HepG2 (cell line): ENCODE results near the gene HSPA1L. TPM values are rescaled to one million over a fixed set of nuclear protein-coding genes. Genes with fewer than 3 reads are reported as not detected.

Experiments used
- AGO2 ChIP-seq: fragments of 200-400 bp; formaldehyde crosslinking; optimal IDR thresholded peaks from 2 replicates; pipeline ENCODE3; 2017; ENCODE audit warnings: mild to moderate bottlenecking, low read depth, low read length, moderate library complexity
- AKAP8 ChIP-seq: sonication (generic); formaldehyde crosslinking; IDR thresholded peaks from 2 replicates; pipeline ENCODE4 v1.5.1; 2020; ENCODE audit warnings: mild to moderate bottlenecking, missing genetic modification reagents
- CCAR2 ChIP-seq: fragments of 200-400 bp; formaldehyde crosslinking; optimal IDR thresholded peaks from 2 replicates; pipeline ENCODE3; 2018; ENCODE audit warnings: low read depth, mild to moderate bottlenecking, low read length, moderate library complexity
- CEBPG ChIP-seq: IDR thresholded peaks from 2 replicates; pipeline ENCODE4 v1.6.1; 2016
- ELF3 ChIP-seq: IDR thresholded peaks from 2 replicates; pipeline ENCODE4 v1.6.1; 2016; ENCODE audit warnings: missing genetic modification reagents, missing compliant biosample characterization
- ETV5 ChIP-seq: IDR thresholded peaks from 2 replicates; pipeline ENCODE4 v1.6.1; 2018; ENCODE audit warnings: missing biosample characterization, missing genetic modification reagents, inconsistent platforms, borderline replicate concordance
- ETV6 ChIP-seq: sonication (generic); formaldehyde crosslinking; conservative IDR thresholded peaks from 2 replicates; pipeline ENCODE4 v1.4.0; 2020; ENCODE audit warnings: missing genetic modification reagents
- GMEB2 ChIP-seq: IDR thresholded peaks from 2 replicates; pipeline ENCODE4 v1.6.1; 2016; ENCODE audit warnings: missing biosample characterization, missing genetic modification reagents, low read depth
- HDAC1 ChIP-seq: sonication (generic); formaldehyde crosslinking; IDR thresholded peaks from 2 replicates; pipeline ENCODE4 v1.5.1; 2020; ENCODE audit warnings: mild to moderate bottlenecking, missing genetic modification reagents
- IKZF5 ChIP-seq: IDR thresholded peaks from 2 replicates; pipeline ENCODE4 v1.6.1; 2018; ENCODE audit warnings: missing genetic modification reagents, mild to moderate bottlenecking, missing compliant biosample characterization
- IRF9 ChIP-seq: sonication (generic); formaldehyde crosslinking; IDR thresholded peaks from 2 replicates; pipeline ENCODE4 v1.8.0; 2022; ENCODE audit warnings: missing genetic modification reagents, mild to moderate bottlenecking, borderline replicate concordance
- LCORL ChIP-seq, 2 experiments: fragments of 450-650 bp in 1 of 2; sonication (generic) in 1 of 2; formaldehyde crosslinking in 1 of 2; IDR thresholded peaks; 2 replicates each; pipeline versions ENCODE4 v1.5.0 to v1.6.1; 2017 to 2020; ENCODE audit warnings: antibody characterized with exemption in 1 of 2, missing genetic modification reagents in 1 of 2
- POLR2AphosphoS5 ChIP-seq: IDR thresholded peaks from 2 replicates; pipeline ENCODE4 v1.6.1; 2012; ENCODE audit warnings: low read depth, low read length
- SAP130 ChIP-seq: IDR thresholded peaks from 2 replicates; pipeline ENCODE4 v1.6.1; 2016; ENCODE audit warnings: low read depth
- SPEN ChIP-seq: sonication (generic); formaldehyde crosslinking; IDR thresholded peaks from 2 replicates; pipeline ENCODE4 v1.5.1; 2020; ENCODE audit warnings: low read depth, mild to moderate bottlenecking, missing genetic modification reagents
- THRA ChIP-seq: sonication (generic); formaldehyde crosslinking; IDR thresholded peaks from 2 replicates; pipeline ENCODE4 v1.4.0; 2020; ENCODE audit warnings: missing genetic modification reagents, borderline replicate concordance
- ZC3H13 ChIP-seq: sonication (generic); formaldehyde crosslinking; IDR thresholded peaks from 2 replicates; pipeline ENCODE4 v1.8.1; 2023; ENCODE audit warnings: mild to moderate bottlenecking, missing genetic modification reagents, moderate library complexity
- ZFP90 ChIP-seq: sonication (generic); formaldehyde crosslinking; IDR thresholded peaks from 2 replicates; pipeline ENCODE4 v1.8.0; 2022; ENCODE audit warnings: missing genetic modification reagents, mild to moderate bottlenecking, inconsistent platforms, borderline replicate concordance
- ZFX ChIP-seq: sonication (generic); formaldehyde crosslinking; IDR thresholded peaks from 2 replicates; pipeline ENCODE4 v1.4.0; 2020; ENCODE audit warnings: mild to moderate bottlenecking, low read depth, missing genetic modification reagents, moderate library complexity
- ZMAT5 ChIP-seq: sonication (generic); formaldehyde crosslinking; IDR thresholded peaks from 2 replicates; pipeline ENCODE4 v1.5.0; 2020; ENCODE audit warnings: mild to moderate bottlenecking, low read depth, missing genetic modification reagents, borderline replicate concordance
- ZNF597 ChIP-seq: sonication (generic); formaldehyde crosslinking; IDR thresholded peaks from 2 replicates; pipeline ENCODE4 v1.5.0; 2020; ENCODE audit warnings: missing genetic modification reagents
- ZNF605 ChIP-seq: sonication (generic); formaldehyde crosslinking; IDR thresholded peaks from 2 replicates; pipeline ENCODE4 v1.8.0; 2022; ENCODE audit warnings: mild to moderate bottlenecking, missing genetic modification reagents
- ZNF619 ChIP-seq: sonication (generic); formaldehyde crosslinking; IDR thresholded peaks from 2 replicates; pipeline ENCODE4 v1.4.0; 2020; ENCODE audit warnings: mild to moderate bottlenecking, missing genetic modification reagents
- ZNF629 ChIP-seq: sonication (generic); formaldehyde crosslinking; conservative IDR thresholded peaks from 2 replicates; pipeline ENCODE4 v1.5.0; 2020; ENCODE audit warnings: missing genetic modification reagents
- polyA plus RNA-seq, 8 experiments: library from polyadenylated mRNA; depleted of rRNA in 3 of 8; stranded (reverse) in 7 of 8; unstranded in 1 of 8; fragments of >200 nt; fragmentation: Illumina TruSeq in 4 of 8; extraction: Trizol in 4 of 8; gene quantifications; 2 replicates each; pipeline versions ENCODE4 v1.2.1 to v1.2.3, GENCODE V29; 2011 to 2016; ENCODE audit warnings: low read depth in 4 of 8, missing spikeins in 1 of 8, mixed read lengths in 1 of 8; ENCODE audit not compliant: insufficient read depth in 1 of 8
- total RNA-seq, 5 experiments: library from RNA; depleted of rRNA; stranded (reverse); fragments of >200 nt; fragmentation: Illumina TruSeq; extraction: Trizol; gene quantifications; 2 replicates each; pipeline ENCODE4 v1.2.3, GENCODE V29; 2016; ENCODE audit warnings: low read depth in 1 of 5

The HSPA1L gene
- total and polyA plus RNA-seq, 2 of the 13 experiments (the other 11 are each of a cell fraction or from before 2014, with no cell fraction given): 0.55 to 1.0 TPM

- TF ChIP-seq ZNF597 (CRISPR knock-in tag) (no peak), AKAP8 (0 out of 2 replicates have a peak, but pooled peaks have one; percentile 40), ZNF619 (CRISPR knock-in tag) (0 out of 2 replicates have a peak, but pooled peaks have one; percentile 38), ETV6 (CRISPR knock-in tag) (no peak), ZNF605 (CRISPR knock-in tag) (no peak), CEBPG (0 out of 2 replicates have a peak, but pooled peaks have one; percentile 23), SAP130 (CRISPR knock-in tag) (peak; percentile 53; the same call in 1 of the 2 replicates), CCAR2 (no peak), HDAC1 (CRISPR knock-in tag) (peak; percentile 38; the same call in 1 of the 2 replicates), ZFP90 (CRISPR knock-in tag) (no peak), ZNF629 (CRISPR knock-in tag) (0 out of 2 replicates have a peak, but pooled peaks have one; percentile 8), AGO2 (peak; percentile 55), ZC3H13 (CRISPR knock-in tag) (0 out of 2 replicates have a peak, but pooled peaks have one; percentile 54), SPEN (CRISPR knock-in tag) (peak; percentile 40), ELF3 (CRISPR knock-in tag) (peak; percentile 40; the same call in 1 of the 2 replicates), IRF9 (CRISPR knock-in tag) (peak; percentile 73; the same call in 1 of the 2 replicates), POLR2AphosphoS5 (peak; percentile 46), ETV5 (CRISPR knock-in tag) (no peak), THRA (no peak), IKZF5 (peak; percentile 18; the same call in 1 of the 2 replicates), LCORL (IDR thresholded peaks at IDR 0.05) (no peak), LCORL (CRISPR knock-in tag; IDR thresholded peaks at IDR 0.05) (peak; percentile 7; the same call in 1 of the 2 replicates), GMEB2 (CRISPR knock-in tag) (no peak), ZFX (CRISPR knock-in tag) (0 out of 2 replicates have a peak, but pooled peaks have one; percentile 3), ZMAT5 (CRISPR knock-in tag) (no peak)
Measured at GRCh38 chr6:31836047-31836473, 21.0 kb upstream of the HSPA1L start (continued).
